Testis (tissue), 2 donors: ENCODE data around the gene ZNF70.

Experiments
- CTCF ChIP-seq, 3 experiments: fragments of 450-650 bp in 2 of 3; fragments of 200-600 bp in 1 of 3; sonication (generic) in 1 of 3; IDR thresholded peaks; one replicate each; pipeline ENCODE4 v1.5.1; 2016 to 2019; ENCODE audit warnings: antibody characterized with exemption in 3 of 3, mild to moderate bottlenecking in 2 of 3, moderate library complexity in 1 of 3
- POLR2A ChIP-seq: fragments of 450-650 bp; IDR thresholded peaks from one replicate; pipeline ENCODE4 v1.6.1; 2017; ENCODE audit warnings: antibody characterized with exemption, mild to moderate bottlenecking, moderate library complexity

- no peak for TF ChIP-seq CTCF (IDR thresholded peaks at IDR 0.05)
- no peak for TF ChIP-seq POLR2A
These were observed 35.0 kb downstream of the ZNF70 start for GRCh38 chr22:23715806-23716375.
